NCI-H128 (cell line): ENCODE results near the gene TGFBRAP1.

ENCODE experiments used
- DNase-seq: peaks from one replicate; lab custom pipeline; 2025; ENCODE audit not compliant: unreplicated experiment; lab: John Stamatoyannopoulos, UW

The TGFBRAP1 gene

DNA sequence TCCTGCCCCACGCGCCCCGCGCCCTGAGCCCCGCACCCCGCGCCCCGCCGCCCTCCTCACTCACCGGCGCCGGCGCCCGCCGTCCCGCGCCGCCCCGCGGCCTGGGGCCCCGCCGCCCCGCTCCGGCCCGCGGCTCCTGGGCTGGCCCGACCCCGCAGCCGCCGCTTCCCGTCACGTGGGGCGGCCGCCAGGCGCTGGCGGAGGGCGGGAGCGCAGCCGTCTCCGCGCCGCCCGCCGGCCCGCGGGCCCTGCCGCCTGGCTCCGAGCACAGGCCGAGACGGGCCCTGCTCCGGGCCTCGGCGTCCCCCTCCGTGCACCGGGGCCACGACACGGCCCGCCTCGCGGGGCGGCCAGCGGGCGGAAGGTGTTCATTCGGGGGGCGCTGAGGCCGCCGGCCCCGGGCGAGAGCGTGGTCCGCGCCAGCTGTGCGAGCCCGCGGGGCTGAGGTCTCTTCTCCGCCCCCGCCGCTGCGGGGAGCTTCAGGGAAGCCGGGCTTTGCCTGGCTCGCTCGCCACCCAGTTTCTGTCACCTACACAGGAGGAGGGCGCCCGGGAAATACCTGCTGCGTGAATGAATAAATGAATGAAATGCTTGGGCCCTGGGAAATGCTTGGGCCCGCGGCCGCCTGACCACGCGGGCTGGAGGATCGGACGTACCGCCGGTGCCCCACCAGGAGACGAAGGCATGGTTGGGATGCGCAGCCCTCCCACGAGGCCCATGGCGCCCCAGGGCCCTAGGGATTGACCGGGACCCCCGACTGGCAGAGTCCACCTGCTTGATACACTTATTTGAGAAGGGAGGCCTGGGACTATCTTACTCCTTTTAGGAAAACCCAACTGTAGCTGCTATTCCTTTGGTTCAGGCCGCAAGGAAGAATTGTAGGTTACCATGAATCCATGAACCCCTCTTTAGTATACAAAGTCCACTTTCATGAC lies at the start of gene TGFBRAP1:
Gene TGFBRAP1 (minus strand): TSS at position 175 of the 935 bp plus-strand sequence. CDS start 21,434 bp downstream, outside the sequence.
- peak; percentile 19 for DNase-seq

- no peak for DNase-seq
Measured at GRCh38 chr2:105378921-105379383, 49.4 kb upstream of the TGFBRAP1 start.

DNA sequence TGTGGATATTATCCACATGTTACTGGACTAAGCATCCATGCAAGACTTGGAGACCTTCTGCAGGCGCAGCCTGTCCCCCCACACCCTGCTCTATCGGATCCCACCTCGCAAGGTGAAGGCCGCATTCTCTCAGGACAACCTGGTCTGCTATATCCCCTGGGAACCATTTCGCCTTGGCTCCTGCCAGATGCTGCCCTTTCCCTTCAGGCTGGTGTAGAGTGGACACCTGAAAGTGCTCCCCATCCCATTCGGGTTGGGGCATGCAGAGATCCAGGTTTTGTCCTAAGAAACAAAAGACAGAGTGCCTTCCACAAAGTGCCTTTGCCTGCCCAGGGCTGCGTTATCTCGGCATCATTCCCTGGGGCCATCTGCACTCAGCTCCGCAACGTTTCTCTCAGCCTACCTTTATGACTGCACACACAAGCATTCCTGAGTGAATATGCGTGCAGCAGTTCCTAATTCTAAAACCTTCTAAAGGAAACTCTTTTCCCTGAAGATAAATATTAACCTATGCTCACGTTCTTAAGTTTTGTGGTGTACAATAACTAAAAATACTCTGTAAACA lies 48.8 kb upstream of the TGFBRAP1 start:
- DNase-seq = no peak

- no peak for DNase-seq
Measured at GRCh38 chr2:105377871-105378270, 48.3 kb upstream of the TGFBRAP1 start.

- DNase-seq = no peak
Measured at GRCh38 chr2:105376789-105377240, 47.3 kb upstream of the TGFBRAP1 start.

DNA sequence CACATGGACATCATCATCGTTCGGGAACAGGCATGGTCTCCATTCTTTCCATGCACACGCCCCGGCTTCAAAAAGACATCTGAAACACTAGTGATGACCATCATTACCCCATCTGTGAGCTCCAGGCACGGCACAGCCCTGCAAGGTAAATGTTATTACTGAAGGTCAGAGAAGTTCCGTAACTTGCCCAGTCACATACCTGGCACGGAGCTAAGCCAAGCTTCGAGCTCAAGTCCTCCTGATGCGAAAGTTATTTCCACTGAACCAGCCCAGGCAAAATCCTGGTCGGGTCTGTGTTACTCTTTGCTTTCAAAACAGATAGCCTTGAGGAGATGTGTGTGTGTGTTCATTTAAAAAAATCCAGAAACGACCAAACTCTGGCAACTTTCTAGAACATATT lies 46.5 kb upstream of the TGFBRAP1 start:
- no peak for DNase-seq

DNA sequence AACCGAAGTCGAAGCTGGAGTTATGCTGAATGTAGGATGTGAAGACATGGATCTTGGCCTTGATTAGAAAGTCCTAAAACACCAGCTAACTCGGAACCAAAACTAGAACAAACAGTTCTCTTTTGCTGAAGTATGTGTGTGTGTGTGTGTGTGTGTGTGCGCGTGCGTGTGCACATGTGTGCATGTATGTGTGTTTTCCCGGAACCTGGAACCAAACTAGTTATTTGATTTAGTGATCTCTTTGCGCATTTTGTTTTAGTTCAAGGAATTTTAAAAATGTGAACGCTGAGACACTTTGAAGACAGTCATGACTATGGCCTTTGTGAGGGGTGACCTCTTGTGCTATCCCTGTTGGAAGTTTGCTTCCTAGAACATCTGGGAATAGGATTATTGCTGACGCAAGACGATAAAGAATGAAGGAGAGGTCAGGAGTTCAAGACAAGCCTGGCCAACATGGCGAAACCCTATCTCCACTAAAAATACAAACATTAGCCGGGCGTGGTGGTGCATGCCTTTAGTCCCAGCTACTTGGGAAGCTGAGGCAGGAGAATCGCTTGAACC lies 45.5 kb upstream of the TGFBRAP1 start:
- no peak for DNase-seq

DNA sequence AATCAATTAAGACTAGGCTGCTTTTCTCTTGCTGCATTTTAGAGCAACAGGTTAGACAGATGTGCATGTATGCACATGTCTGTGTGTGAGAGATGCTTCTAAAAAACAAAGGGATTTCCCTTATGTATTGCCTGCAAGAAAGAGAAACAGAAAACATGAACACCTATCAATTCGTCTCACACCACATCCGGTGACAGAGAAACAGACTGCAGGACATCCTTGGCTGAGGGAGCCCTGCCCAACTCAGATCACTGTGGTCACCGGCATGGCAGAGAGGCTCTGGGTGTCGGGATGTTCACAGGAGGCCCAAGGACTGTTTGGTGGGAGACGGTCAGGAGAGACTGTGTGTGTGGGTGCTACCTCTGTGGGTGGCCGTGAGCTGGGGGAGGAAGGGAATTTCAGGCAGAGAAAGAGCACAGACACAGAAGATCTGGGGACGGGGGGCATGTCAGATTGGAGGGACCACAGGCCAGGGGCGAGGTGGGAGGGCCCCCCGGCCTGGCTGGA lies 44.4 kb upstream of the TGFBRAP1 start:
- no peak for DNase-seq

DNA sequence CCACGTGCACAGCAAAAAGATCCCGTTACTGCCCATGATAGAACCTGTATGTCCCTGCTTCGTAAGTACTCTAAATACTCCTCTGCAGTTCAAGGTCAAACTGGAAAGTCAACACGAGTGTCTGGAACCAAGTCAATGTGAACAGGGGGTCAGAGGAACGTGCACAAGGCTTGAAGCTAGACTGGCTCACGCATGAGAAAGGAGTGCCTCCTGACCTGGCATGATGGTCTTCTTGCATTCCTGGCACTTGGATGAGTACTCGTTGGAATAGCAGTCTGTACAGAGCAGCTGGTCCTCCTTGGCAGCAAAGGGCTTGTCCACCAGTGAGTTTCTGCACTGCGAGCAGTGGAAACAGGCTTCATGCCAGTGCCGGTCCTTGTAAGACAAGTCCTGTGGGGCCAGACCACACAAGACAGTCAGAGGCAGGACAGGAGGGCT lies 43.8 kb upstream of the TGFBRAP1 start:
- no peak for DNase-seq

DNA sequence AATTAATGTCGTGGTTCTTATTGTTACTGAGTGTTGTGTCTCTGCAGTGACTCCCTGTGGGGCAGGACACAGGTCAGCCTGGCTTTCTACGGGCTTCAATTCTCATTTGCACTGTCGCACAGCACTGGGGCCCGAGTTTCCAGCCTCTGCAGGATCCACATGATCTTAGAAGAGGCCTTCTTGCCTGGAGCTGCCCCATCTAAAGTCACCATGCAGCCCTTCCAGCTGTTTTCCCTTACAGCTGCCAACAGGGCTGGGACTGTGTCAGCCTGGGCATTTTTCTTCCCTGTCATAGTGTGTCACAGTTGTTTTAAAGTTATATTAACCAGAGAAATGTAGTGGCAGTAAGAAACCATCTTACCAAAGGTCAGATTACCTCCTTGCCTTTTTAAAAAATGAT lies 42.3 kb upstream of the TGFBRAP1 start:
- no peak for DNase-seq

- no peak for DNase-seq
Measured at GRCh38 chr2:105371156-105371555, 41.6 kb upstream of the TGFBRAP1 start.

DNA sequence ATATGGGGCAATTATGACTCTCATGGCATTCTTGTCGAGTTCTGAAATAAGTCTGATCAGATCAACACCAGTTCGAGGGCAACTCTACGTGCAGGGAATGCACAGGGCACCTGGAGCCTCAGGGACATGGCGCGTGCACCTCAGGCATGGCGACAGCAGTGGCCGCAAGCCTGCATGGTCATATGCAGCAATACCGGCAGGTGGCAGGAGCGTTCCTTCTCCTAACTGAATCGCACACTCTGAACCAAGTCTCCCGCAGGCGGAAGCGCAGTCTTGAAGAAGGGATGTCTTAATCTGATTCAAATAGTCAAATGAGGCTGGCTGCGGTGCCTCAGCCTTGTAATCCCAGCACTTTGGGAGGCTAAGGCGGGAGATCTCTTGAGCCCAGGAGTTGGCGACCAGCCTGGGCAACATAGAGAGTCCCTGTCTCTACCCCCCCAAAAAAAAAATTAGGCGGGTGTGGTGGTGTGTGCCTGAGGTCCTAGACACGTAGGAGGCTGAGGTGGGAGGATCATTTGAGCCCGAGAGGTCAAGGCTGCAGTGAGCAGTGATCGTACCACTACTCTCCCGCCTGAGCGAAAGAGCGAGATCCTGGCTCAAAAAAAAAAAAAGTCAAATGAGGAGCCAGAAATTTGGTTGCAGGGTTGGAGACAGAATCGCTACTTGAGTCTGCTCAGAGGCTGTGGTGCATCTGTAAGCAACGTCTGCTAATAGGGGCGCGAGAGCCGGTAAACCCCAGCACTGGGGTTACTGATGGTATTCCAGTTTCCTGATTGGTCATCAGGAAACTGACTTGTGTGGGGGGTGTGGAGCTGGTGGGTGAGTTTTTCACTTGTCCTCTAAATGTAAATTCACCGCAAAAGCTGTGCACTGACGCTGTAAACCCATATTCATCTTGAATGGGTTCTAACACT lies 40.5 kb upstream of the TGFBRAP1 start:
- DNase-seq = peak; percentile 51

DNA sequence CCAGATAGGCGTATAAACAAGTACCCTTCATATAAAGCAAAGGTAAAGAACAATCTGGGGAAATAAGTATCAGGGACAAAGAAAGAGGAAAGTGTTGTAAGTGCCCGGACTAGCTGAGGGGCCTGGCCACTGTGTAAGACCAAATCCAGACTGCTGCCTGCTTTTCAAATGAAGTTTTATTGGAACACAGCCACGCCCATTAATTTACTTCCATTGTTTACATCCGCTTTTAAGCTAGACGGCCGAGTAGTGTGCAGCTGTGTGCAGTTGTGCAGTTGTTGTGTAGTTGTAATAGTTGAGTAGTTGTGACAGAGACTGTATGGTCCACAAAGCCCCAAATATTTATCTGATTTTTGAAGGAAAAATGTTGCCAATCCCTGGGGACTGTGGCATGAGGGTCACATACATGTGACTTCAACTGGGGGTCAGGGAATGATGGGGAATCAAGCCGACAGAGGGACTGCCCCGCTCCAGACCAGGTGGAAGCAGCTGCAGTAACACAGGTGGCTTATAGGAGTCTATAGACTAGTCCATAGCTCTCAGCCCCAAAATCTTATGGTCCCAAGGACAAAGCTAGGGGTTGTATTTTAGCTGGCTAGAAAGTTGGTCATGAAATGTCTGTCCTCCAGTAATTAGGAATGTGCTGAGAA lies 39.3 kb upstream of the TGFBRAP1 start:
- no peak for DNase-seq

GRCh38 chr2:105365206-105365605 lies 35.7 kb upstream of the TGFBRAP1 start:
- DNase-seq = no peak

DNA sequence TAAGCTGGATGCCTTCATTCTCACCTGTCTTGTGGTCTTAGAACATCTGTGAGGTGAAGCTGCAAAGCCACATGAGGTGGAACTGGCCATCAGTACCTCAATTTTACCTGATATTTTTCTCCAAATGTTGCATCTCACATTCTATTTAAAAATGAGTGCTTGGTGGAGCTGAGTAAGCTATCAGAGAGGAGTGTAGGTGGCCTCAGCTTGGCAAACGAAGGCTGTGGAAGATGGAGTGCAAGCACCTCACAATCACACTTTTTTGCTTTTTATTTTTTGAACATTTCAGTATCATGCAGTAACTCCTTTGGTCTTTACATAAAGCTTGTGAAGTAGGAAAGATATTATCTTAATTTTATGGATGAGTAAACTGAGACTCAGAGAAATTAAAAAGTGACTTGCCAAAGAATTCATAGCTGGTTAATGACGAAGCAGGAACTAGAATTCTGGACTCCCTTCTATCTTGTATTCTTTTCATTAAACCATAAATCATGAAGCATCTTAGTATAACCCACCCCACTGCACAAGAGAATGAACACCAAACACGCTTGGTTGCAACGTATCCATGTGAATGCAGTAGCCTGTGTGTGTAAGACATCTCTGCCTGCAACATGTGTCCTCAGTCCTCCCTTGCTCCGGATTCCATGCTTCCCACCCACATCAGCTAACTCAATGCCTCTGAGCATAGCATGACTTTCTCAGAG lies 35.1 kb upstream of the TGFBRAP1 start:
- no peak for DNase-seq

- DNase-seq = no peak
Measured at GRCh38 chr2:105362862-105363591, 33.5 kb upstream of the TGFBRAP1 start.

GRCh38 chr2:105361102-105361889 lies 31.8 kb upstream of the TGFBRAP1 start:
- no peak for DNase-seq

- no peak for DNase-seq
Measured at GRCh38 chr2:105358593-105358992, 29.1 kb upstream of the TGFBRAP1 start.
